CD4-positive, alpha-beta memory T cell (primary cell): ENCODE results near the gene SLC2A11. TPM values are rescaled to one million over a fixed set of nuclear protein-coding genes. Genes with fewer than 3 reads are reported as not detected.
"Not testable (repeated sequence)": the region's sequence is repeated elsewhere in the genome, so short reads cannot be mapped to it uniquely, and the experiment has no call there.

ENCODE experiments used
- CTCF ChIA-PET: fragments of 350-600 bp; sonication (Branson Sonifier 250); formaldehyde crosslinking; loops from one replicate; lab custom pipeline; 2021; ENCODE audit warnings: inconsistent platforms; ENCODE audit not compliant: partially characterized antibody; lab: Charles Lee
- POLR2A ChIA-PET: fragments of 350-600 bp; sonication (Branson Sonifier 250); formaldehyde crosslinking; loops from one replicate; lab custom pipeline; 2021; ENCODE audit not compliant: partially characterized antibody; lab: Charles Lee
- DNase-seq, 5 donors: peaks; one replicate each; pipeline versions ENCODE4 v3.0.0 to v3.0.0-alpha.2; 2020 to 2022; ENCODE audit warnings: mixed read lengths in 1 of 5
- H3K27ac ChIP-seq: one replicate; pipeline ENCODE4 v1.7.0; 2013; ENCODE audit warnings: low read depth, low read length
- H3K27me3 ChIP-seq: 2 replicates; pipeline ENCODE4 v1.7.0; 2013; ENCODE audit warnings: mild to moderate bottlenecking, low read length, moderate library complexity; ENCODE audit not compliant: insufficient read depth
- H3K36me3 ChIP-seq: 2 replicates; pipeline ENCODE4 v1.7.0; 2013; ENCODE audit warnings: mild to moderate bottlenecking, low read length, moderate library complexity; ENCODE audit not compliant: insufficient read depth
- H3K4me1 ChIP-seq: 2 replicates; pipeline ENCODE4 v1.7.0; 2013; ENCODE audit warnings: mild to moderate bottlenecking, low read length, moderate library complexity; ENCODE audit not compliant: insufficient read depth
- H3K4me3 ChIP-seq, 2 donors: one replicate each; pipeline ENCODE4 v1.7.0; 2013; ENCODE audit warnings: low read length in 2 of 2, mild to moderate bottlenecking in 1 of 2
- H3K9me3 ChIP-seq, 2 donors: one replicate each; pipeline ENCODE4 v1.7.0; 2013; ENCODE audit warnings: low read length in 2 of 2, control low read depth in 1 of 2; ENCODE audit not compliant: control insufficient read depth in 1 of 2
- H3K27ac Mint-ChIP-seq, 7 donors: one replicate each; pipeline ENCODE4 v1.8.0; 2020 to 2021; ENCODE audit warnings: mixed read lengths in 7 of 7, mild to moderate bottlenecking in 6 of 7, inconsistent platforms in 3 of 7, moderate library complexity in 3 of 7
- H3K27me3 Mint-ChIP-seq, 2 donors: one replicate each; pipeline ENCODE4 v1.8.0; 2020 to 2021; ENCODE audit warnings: mixed read lengths in 2 of 2
- H3K36me3 Mint-ChIP-seq, 2 donors: one replicate each; pipeline ENCODE4 v1.8.0; 2020 to 2021; ENCODE audit warnings: mixed read lengths in 2 of 2, inconsistent platforms in 1 of 2, mild to moderate bottlenecking in 1 of 2
- H3K4me1 Mint-ChIP-seq, 4 donors: one replicate each; pipeline ENCODE4 v1.8.0; 2020 to 2021; ENCODE audit warnings: mixed read lengths in 4 of 4, mild to moderate bottlenecking in 1 of 4
- H3K4me3 Mint-ChIP-seq, 8 donors: one replicate each; pipeline ENCODE4 v1.8.0; 2020 to 2021; ENCODE audit warnings: mixed read lengths in 8 of 8, mild to moderate bottlenecking in 7 of 8, moderate library complexity in 6 of 8, inconsistent platforms in 3 of 8
- H3K9me3 Mint-ChIP-seq, 8 donors: one replicate each; pipeline ENCODE4 v1.8.0; 2020 to 2021; ENCODE audit warnings: mixed read lengths in 8 of 8, mild to moderate bottlenecking in 5 of 8, inconsistent platforms in 3 of 8, moderate library complexity in 1 of 8
- intact Hi-C: fragments of 100-400 bp; cut with micrococcal nuclease; formaldehyde crosslinking; loops from one replicate; pipeline ENCODE4 v1.15.1; 2023
- polyA plus RNA-seq, 2 donors: library from polyadenylated mRNA; unstranded; fragments of 300-500 nt; fragmentation: Illumina TruSeq; gene quantifications; one replicate each; pipeline ENCODE4 v1.2.3, GENCODE V29; 2021
- total RNA-seq, 2 experiments: library from RNA; stranded (reverse); gene quantifications; one replicate each; pipeline ENCODE4 v1.2.3, GENCODE V29; 2021

The SLC2A11 gene
- total and polyA plus RNA-seq, 4 experiments from 2014 or later: 3.9 to 27.2 (median 14.8) TPM

DNA sequence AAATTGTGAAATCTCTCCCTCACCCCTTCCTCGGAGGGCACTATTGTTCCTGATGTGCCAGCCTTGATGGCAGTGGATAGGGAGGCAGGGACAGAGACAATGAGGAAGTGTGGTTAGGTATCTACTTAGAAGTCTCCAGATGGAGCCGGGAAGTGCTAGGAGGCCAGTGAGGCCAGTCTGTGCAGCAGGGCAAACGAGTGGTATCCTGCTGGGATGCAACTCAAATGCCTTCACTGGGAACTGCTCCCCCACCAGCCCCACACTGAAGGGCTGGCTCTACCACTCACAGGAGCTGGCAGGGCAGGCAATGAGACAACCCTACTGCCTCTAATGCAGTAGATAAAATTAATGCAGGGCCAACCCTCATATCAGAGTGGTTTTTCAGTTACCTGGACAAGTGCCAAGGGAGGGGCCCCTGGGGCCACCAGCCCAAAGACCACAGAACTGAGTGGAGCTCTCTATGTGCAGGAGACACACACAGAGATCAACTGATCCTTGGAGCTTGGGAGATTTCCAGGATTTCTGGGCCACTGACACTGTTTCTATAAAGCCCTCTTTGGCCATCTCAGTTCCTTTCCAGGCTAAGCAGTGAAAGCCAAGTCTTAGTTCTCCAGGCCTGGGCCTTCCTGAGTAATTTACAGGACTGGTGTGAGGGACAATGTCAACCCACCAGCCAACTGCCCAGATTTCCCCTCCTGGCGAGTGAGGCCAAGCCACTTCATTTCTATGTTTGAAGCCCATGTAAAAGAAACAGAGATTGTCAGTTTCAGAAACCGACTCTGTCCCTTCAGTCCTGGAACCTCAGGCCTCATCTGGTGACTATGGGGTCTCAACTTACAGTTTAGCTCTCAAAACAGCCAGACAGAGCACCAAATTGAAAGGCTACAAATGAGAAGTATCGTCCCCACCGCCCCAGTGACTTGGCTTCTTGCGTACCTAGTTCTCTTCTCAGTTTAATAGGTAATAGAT lies 40.6 kb downstream of the SLC2A11 start:
- H3K27me3 ChIP-seq: no peaks in the 10 kb centered on the region
- no peak overlapping the region for H3K4me3 ChIP-seq
- H3K27ac ChIP-seq: no peak overlapping the region
- peak overlapping the region in 4 of 7 donors; percentile 4 to 65 (median 33) for H3K27ac Mint-ChIP-seq
- peaks cover 19 to 27% of the 10 kb centered on the region in 2 donors for H3K36me3 Mint-ChIP-seq
- ChIA-PET CTCF (no interaction called here), POLR2A (interaction anchor here (0.6 to 0.7 kb wide), 2 partner anchors 15 to 139 kb away, joined by 3 read pairs; no protein-coding TSS in a partner anchor)
- intact Hi-C loops: loop anchor here (10.0 kb wide), 1 partner anchor 657 kb away; the partner anchor contains the start of genes GUCD1 and SNRPD3
- DNase-seq: no peak
- H3K4me3 Mint-ChIP-seq: peak overlapping the region in 1 of 8 donors; percentile 59
- peaks cover 18% of the 10 kb centered on the region for H3K4me1 ChIP-seq
- H3K4me1 Mint-ChIP-seq: peaks cover 12 to 26% (median 19%) of the 10 kb centered on the region in 4 donors
- H3K27me3 Mint-ChIP-seq: no peaks in the 10 kb centered on the region
- H3K9me3 ChIP-seq: no peaks in the 10 kb centered on the region
- no peaks in the 10 kb centered on the region for H3K9me3 Mint-ChIP-seq
- peaks cover 17% of the 10 kb centered on the region for H3K36me3 ChIP-seq

GRCh38 chr22:23899042-23899745 lies 41.5 kb downstream of the SLC2A11 start:
- CTCF ChIA-PET: no interaction called here
- H3K9me3 ChIP-seq: no peaks in the 10 kb centered on the region
- peaks cover 8 to 17% (median 13%) of the 10 kb centered on the region in 4 donors for H3K4me1 Mint-ChIP-seq
- H3K27ac ChIP-seq: no peak overlapping the region
- H3K27ac Mint-ChIP-seq: peak overlapping the region in 3 of 7 donors; percentile 19 to 53 (median 31)
- no peak for DNase-seq
- H3K27me3 Mint-ChIP-seq: no peaks in the 10 kb centered on the region
- H3K4me1 ChIP-seq: peaks cover 12% of the 10 kb centered on the region
- H3K4me3 ChIP-seq: no peak overlapping the region
- peaks cover 17% of the 10 kb centered on the region for H3K36me3 ChIP-seq
- H3K27me3 ChIP-seq: no peaks in the 10 kb centered on the region
- H3K4me3 Mint-ChIP-seq: peak overlapping the region in 1 of 8 donors; percentile 52
- H3K36me3 Mint-ChIP-seq: peaks cover 19 to 25% of the 10 kb centered on the region in 2 donors
- POLR2A ChIA-PET: no interaction called here
- no peaks in the 10 kb centered on the region for H3K9me3 Mint-ChIP-seq
- intact Hi-C loops: loop anchor here (10.0 kb wide), 1 partner anchor 656 kb away; the partner anchor contains the start of genes GUCD1 and SNRPD3

DNA sequence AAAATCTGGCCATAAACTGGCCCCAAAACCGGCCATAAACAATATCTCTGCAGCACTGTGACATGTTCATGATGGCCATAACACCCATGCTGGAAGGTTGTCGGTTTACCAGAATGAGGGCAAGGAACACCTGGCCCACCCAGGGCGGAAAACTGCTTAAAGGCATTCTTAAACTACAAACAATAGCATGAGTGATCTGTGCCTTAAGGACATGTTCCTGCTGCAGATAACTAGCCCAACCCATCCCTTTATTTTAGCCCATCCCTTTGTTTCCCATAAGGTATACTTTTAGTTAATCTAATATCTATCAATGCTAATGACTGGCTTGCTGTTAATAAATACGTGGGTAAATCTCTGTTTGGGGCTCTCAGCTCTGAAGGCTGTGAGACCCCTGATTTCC lies 42.6 kb downstream of the SLC2A11 start:
- CTCF ChIA-PET, H3K27me3 Mint-ChIP-seq, H3K27ac ChIP-seq, intact Hi-C loops, POLR2A ChIA-PET, H3K9me3 ChIP-seq, H3K4me3 ChIP-seq, H3K4me3 Mint-ChIP-seq, H3K27me3 ChIP-seq, H3K9me3 Mint-ChIP-seq, H3K27ac Mint-ChIP-seq, DNase-seq: not testable (repeated sequence)
- Histone ChIP-seq H3K36me3 (peaks cover 17% of the 10 kb centered on the region), H3K4me1 (peaks cover 12% of the 10 kb centered on the region)
- peaks cover 19 to 20% of the 10 kb centered on the region in 2 donors for H3K36me3 Mint-ChIP-seq
- peaks cover 7 to 12% (median 9%) of the 10 kb centered on the region in 4 donors for H3K4me1 Mint-ChIP-seq

- no peak overlapping the region for H3K4me3 Mint-ChIP-seq
- H3K36me3 Mint-ChIP-seq: peaks cover 12 to 19% of the 10 kb centered on the region in 2 donors
- no peak overlapping the region for H3K27ac Mint-ChIP-seq
- Histone ChIP-seq H3K27ac (no peak overlapping the region), H3K4me1 (no peaks in the 10 kb centered on the region), H3K36me3 (peaks cover 8% of the 10 kb centered on the region), H3K9me3 (no peaks in the 10 kb centered on the region), H3K27me3 (no peaks in the 10 kb centered on the region), H3K4me3 (no peak overlapping the region)
- ChIA-PET POLR2A (no interaction called here), CTCF (no interaction called here)
- H3K4me1 Mint-ChIP-seq: peaks cover 0 to 6% (median 3%) of the 10 kb centered on the region in 4 donors
- intact Hi-C loops: no loop called here
- no peaks in the 10 kb centered on the region for H3K9me3 Mint-ChIP-seq
- no peaks in the 10 kb centered on the region for H3K27me3 Mint-ChIP-seq
- DNase-seq: no peak
Observed at GRCh38 chr22:23901600-23901999, 43.9 kb downstream of the SLC2A11 start.

GRCh38 chr22:23903328-23903971 lies 45.8 kb downstream of the SLC2A11 start:
- Histone ChIP-seq H3K27ac (no peak overlapping the region), H3K27me3 (no peaks in the 10 kb centered on the region), H3K36me3 (no peaks in the 10 kb centered on the region), H3K4me1 (no peaks in the 10 kb centered on the region), H3K4me3 (no peak overlapping the region), H3K9me3 (no peaks in the 10 kb centered on the region)
- CTCF ChIA-PET: interaction anchor here (1.0 kb wide), 1 partner anchor 10 kb away, joined by 3 read pairs; no protein-coding TSS in a partner anchor
- Mint-ChIP-seq H3K4me3 (no peak overlapping the region), H3K27ac (no peak overlapping the region), H3K36me3 (peaks cover 0 to 15% of the 10 kb centered on the region in 2 donors), H3K27me3 (peaks cover 0 to under 1% of the 10 kb centered on the region in 2 donors), H3K9me3 (no peaks in the 10 kb centered on the region), H3K4me1 (peaks cover 0 to 3% (median 0%) of the 10 kb centered on the region in 4 donors)
- no peak for DNase-seq
- POLR2A ChIA-PET: interaction anchor here (1.5 to 2.8 kb wide), 2 partner anchors 9 to 10 kb away, joined by 8 to 14 read pairs; partner anchors contain the start of gene MIF
- intact Hi-C loops: no loop called here

DNA sequence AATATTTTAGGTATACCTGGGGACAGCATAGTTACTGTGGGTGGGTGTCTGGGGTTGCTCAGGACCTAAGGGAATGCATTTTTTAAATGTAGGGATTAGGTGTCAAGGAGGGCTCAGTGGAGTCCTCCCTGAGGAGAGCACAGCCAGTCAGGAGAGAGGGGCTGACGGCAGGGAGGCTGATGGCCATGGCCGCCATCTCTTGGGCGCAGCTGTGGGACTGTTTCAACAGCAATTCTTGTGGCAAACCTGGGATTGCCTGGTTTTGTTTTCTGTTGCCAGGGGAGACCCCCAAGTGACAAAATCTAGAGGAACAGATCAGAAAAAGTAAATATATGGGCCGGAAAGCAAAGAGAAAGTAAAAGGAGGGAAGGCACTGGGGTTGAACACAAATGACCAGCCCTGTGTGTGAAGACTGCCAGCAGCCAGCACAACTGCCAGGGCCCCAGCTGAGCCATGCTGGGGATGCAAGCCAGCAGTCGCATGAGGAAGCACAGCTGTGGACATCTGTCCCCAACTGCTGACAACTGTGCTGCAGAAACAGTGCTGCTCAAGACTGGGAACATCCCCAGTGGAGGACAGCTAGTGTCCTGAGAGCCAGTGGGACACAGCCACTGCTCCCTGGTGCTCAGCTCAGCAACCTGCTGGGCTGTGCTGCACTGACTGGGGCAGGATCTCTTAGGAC lies 47.0 kb downstream of the SLC2A11 start:
- Mint-ChIP-seq H3K4me3 (no peak overlapping the region), H3K27ac (peak overlapping the region in 1 of 7 donors; percentile 54)
- CTCF ChIA-PET: interaction anchor here (1.0 kb wide), 1 partner anchor 11 kb away, joined by 3 read pairs; no protein-coding TSS in a partner anchor

More for the DNA sequence above, 47.0 kb downstream of the SLC2A11 start:
- Histone ChIP-seq H3K36me3 (no peaks in the 10 kb centered on the region), H3K27me3 (no peaks in the 10 kb centered on the region), H3K4me3 (no peak overlapping the region), H3K9me3 (no peaks in the 10 kb centered on the region), H3K27ac (no peak overlapping the region), H3K4me1 (no peaks in the 10 kb centered on the region)
- intact Hi-C loops: no loop called here
- Mint-ChIP-seq H3K36me3 (peaks cover 0 to 11% of the 10 kb centered on the region in 2 donors), H3K27me3 (peaks cover 0 to 1% of the 10 kb centered on the region in 2 donors), H3K4me1 (peaks cover 0 to 3% (median 0%) of the 10 kb centered on the region in 4 donors), H3K9me3 (no peaks in the 10 kb centered on the region)
- DNase-seq: no peak
- POLR2A ChIA-PET: interaction anchor here (1.5 to 2.8 kb wide), 2 partner anchors 9 to 11 kb away, joined by 8 to 14 read pairs; partner anchors contain the start of gene MIF
